Ascending aorta (tissue), 2 donors: ENCODE results near the gene GGNBP2. TPM values are rescaled to one million over a fixed set of nuclear protein-coding genes. Genes with fewer than 3 reads are reported as not detected.

ENCODE experiments used
- DNase-seq, 2 donors: peaks; one replicate each; pipeline ENCODE4 v3.0.0-alpha.2; 2019; ENCODE audit warnings: low spot score in 2 of 2
- H3K27ac ChIP-seq, 2 donors: fragments of 200-600 bp; sonication (generic); one replicate each; pipeline ENCODE4 v1.5.1; 2016 to 2017; ENCODE audit warnings: mild to moderate bottlenecking in 1 of 2
- H3K27me3 ChIP-seq: fragments of 200-600 bp; sonication (generic); one replicate; pipeline ENCODE4 v1.5.1; 2017
- H3K36me3 ChIP-seq, 2 donors: fragments of 200-600 bp; sonication (generic); one replicate each; pipeline ENCODE4 v1.5.1; 2016
- H3K4me1 ChIP-seq, 2 donors: fragments of 200-600 bp; sonication (generic); one replicate each; pipeline ENCODE4 v1.5.1; 2016 to 2017; ENCODE audit warnings: mild to moderate bottlenecking in 1 of 2
- H3K4me3 ChIP-seq, 2 donors: fragments of 200-600 bp; sonication (generic); one replicate each; pipeline ENCODE4 v1.5.1; 2016 to 2017; ENCODE audit warnings: mild to moderate bottlenecking in 1 of 2
- H3K9me3 ChIP-seq, 2 donors: fragments of 200-600 bp; sonication (generic); one replicate each; pipeline ENCODE4 v1.5.1; 2016
- intact Hi-C: fragments of 100-400 bp; cut with DNase I; formaldehyde crosslinking; loops from one replicate; pipeline ENCODE4 v1.15.1; 2023
- total RNA-seq: library from RNA; depleted of rRNA; stranded (reverse); fragments of >200 nt; gene quantifications from one replicate; pipeline ENCODE4 v1.1.0, GENCODE V29; 2016
- TF ChIP-seq, protein P1 (sequence below), 3 experiments: fragments of 200-600 bp in 2 of 3; fragments of 450-650 bp in 1 of 3; sonication (generic) in 2 of 3; IDR thresholded peaks; one replicate each; pipeline ENCODE4 v1.5.1; 2016 to 2019; ENCODE audit warnings: antibody characterized with exemption in 3 of 3, mild to moderate bottlenecking in 1 of 3, moderate library complexity in 1 of 3

The GGNBP2 gene
- total RNA-seq, 1 donor from 2014 or later, result 26.5 TPM

DNA sequence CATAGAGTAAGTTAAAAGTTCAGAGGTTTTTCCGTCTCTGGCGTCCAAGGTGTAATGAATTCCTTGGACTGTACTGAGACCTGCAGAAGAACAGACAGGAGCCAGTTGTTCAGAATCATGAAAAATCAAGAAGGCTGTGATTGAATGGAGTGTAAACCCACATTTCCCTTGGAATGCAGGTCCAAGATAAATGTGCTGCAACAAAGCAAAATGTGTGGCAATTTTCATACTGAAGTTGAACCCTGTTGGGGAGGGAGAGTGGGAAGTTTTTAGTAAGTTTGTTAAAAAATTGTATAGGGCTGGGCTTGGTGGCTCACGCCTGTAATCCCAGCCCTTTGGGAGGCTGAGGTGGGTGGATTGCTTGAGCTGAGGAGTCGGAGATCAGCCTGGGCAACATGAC lies 21.4 kb downstream of the GGNBP2 start:
- H3K27ac ChIP-seq, result no peak overlapping the region
- peaks cover 64 to 84% of the 10 kb centered on the region in 2 donors for H3K36me3 ChIP-seq
- intact Hi-C loops, result no loop called here
- TF ChIP-seq, protein P1, sequence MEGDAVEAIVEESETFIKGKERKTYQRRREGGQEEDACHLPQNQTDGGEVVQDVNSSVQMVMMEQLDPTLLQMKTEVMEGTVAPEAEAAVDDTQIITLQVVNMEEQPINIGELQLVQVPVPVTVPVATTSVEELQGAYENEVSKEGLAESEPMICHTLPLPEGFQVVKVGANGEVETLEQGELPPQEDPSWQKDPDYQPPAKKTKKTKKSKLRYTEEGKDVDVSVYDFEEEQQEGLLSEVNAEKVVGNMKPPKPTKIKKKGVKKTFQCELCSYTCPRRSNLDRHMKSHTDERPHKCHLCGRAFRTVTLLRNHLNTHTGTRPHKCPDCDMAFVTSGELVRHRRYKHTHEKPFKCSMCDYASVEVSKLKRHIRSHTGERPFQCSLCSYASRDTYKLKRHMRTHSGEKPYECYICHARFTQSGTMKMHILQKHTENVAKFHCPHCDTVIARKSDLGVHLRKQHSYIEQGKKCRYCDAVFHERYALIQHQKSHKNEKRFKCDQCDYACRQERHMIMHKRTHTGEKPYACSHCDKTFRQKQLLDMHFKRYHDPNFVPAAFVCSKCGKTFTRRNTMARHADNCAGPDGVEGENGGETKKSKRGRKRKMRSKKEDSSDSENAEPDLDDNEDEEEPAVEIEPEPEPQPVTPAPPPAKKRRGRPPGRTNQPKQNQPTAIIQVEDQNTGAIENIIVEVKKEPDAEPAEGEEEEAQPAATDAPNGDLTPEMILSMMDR (IDR thresholded peaks at IDR 0.05), result no peak
- H3K9me3 ChIP-seq, result no peaks in the 10 kb centered on the region
- H3K4me1 ChIP-seq, result no peaks in the 10 kb centered on the region
- H3K27me3 ChIP-seq, result no peaks in the 10 kb centered on the region
- H3K4me3 ChIP-seq, result no peak overlapping the region
- no peak for DNase-seq

DNA sequence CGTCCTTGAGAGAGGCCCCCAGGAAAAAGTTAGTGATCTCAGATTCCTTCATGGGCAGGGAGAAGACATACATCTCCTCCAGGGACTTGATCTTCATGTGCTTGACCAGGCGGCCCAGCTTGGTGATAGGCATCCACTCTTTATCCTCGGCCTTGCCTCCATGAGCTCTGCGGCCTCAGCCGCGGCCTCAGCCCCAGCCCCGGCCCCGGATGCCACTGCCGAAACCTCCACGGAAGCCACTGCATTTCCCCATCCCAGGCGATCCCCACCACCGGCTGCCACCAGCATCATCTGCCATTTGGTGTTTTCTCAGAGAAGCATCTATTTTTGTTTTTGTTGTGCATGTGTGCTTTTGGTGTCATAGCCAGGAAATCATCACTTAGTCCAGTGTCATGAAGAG lies 30.3 kb downstream of the GGNBP2 start:
- H3K4me1 ChIP-seq, result no peaks in the 10 kb centered on the region
- H3K27ac ChIP-seq, result no peak overlapping the region
- no peak for DNase-seq
- H3K27me3 ChIP-seq, result no peaks in the 10 kb centered on the region
- H3K36me3 ChIP-seq, result peaks cover 33 to 52% of the 10 kb centered on the region in 2 donors
- H3K9me3 ChIP-seq, result no peaks in the 10 kb centered on the region
- TF ChIP-seq, protein P1 (IDR thresholded peaks at IDR 0.05), result no peak
- no peak overlapping the region for H3K4me3 ChIP-seq
- intact Hi-C loops, result no loop called here

DNA sequence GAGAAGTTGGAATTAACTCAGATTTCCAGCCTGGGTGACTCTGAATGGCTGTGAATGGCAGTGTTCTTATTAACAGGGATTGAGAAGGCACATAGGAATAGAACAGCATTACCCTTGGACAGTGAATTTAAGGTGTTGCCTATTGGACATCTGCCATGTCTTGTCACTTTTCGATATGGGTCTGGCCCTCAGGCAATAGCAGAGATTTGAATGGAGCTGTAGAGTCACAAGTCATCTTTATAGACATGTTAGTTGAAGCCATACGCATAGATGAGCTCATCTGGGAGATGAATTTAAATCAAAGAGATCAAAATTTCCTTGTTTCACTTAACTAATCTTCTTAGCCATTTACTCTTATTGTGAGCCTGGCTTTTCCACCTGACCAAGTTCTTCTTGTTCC lies 32.1 kb downstream of the GGNBP2 start:
- Histone ChIP-seq H3K27me3 (no peaks in the 10 kb centered on the region), H3K4me3 (no peak overlapping the region), H3K36me3 (peaks cover 32 to 55% of the 10 kb centered on the region in 2 donors), H3K9me3 (no peaks in the 10 kb centered on the region), H3K27ac (no peak overlapping the region), H3K4me1 (no peaks in the 10 kb centered on the region)
- no peak for DNase-seq
- TF ChIP-seq, protein P1 (IDR thresholded peaks at IDR 0.05), result no peak
- intact Hi-C loops, result no loop called here

DNA sequence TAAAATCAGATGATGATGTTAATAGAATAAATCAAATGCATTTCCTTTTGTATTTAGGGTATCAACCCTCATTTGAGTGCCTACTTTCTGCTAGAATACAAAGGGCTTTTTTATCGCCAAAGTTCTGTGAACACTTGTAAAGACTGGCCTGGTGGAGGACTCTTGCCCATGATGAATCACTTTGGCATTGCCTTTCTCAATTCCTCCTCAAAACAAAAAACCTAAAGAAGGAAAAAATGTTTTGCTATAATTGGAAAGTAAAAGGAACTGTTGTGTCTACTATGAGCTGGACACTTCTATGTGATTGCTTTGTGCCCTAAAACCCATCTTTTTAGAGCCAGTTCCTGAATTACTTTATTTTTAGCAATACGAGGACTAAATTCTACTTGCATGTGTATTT lies 34.0 kb downstream of the GGNBP2 start:
- no peaks in the 10 kb centered on the region for H3K27me3 ChIP-seq
- H3K36me3 ChIP-seq, result peaks cover 37 to 67% of the 10 kb centered on the region in 2 donors
- TF ChIP-seq, protein P1 (IDR thresholded peaks at IDR 0.05), result no peak
- H3K4me3 ChIP-seq, result no peak overlapping the region
- no peak for DNase-seq
- no peaks in the 10 kb centered on the region for H3K4me1 ChIP-seq
- intact Hi-C loops, result no loop called here
- H3K9me3 ChIP-seq, result no peaks in the 10 kb centered on the region
- H3K27ac ChIP-seq, result no peak overlapping the region

DNA sequence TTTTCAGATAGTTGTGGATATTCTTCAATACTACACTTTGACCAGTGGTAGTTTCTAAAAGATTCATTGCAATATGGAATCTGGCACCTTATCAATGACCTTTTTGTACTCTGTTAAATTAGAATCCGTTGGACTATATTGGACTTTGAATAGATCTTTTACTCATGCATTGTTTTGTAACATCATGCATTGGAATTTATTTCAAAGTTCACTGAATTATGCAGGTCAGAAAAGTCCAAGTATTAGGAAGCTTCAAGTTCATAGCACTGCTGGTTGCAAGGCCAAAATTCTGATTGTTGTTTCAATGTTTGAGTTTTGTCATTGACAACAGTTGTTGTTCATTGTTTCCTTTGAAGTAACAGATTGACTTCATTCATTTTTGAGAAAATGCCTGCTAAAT lies 39.1 kb downstream of the GGNBP2 start:
- Histone ChIP-seq H3K27ac (no peak overlapping the region), H3K27me3 (no peaks in the 10 kb centered on the region), H3K36me3 (peaks cover 71 to 98% of the 10 kb centered on the region in 2 donors), H3K4me1 (no peaks in the 10 kb centered on the region), H3K4me3 (no peak overlapping the region), H3K9me3 (no peaks in the 10 kb centered on the region)
- DNase-seq, result no peak
- TF ChIP-seq, protein P1 (IDR thresholded peaks at IDR 0.05), result no peak
- intact Hi-C loops, result no loop called here

DNA sequence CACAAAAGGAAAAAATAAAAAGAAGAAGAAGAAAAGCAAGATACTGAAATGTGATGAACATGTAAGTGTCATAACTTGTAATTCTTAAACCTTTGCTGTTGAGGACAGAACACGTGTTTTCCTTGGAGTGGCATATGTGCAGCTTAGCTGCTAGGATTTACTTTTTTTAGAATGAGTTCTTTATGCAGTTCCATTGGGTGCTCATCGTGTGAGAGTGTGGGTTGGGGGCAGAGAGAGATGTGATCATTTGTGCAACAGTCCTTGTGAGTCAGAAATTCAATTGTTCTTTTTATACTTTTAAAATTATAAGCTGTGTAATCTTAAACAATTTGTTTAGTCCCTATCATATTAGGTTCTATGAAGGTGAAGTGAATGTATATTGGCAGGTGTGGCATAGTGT lies 41.4 kb downstream of the GGNBP2 start:
- no peaks in the 10 kb centered on the region for H3K9me3 ChIP-seq
- DNase-seq, result no peak
- H3K4me3 ChIP-seq, result no peak overlapping the region
- intact Hi-C loops, result no loop called here
- H3K27ac ChIP-seq, result no peak overlapping the region
- H3K27me3 ChIP-seq, result no peaks in the 10 kb centered on the region
- H3K4me1 ChIP-seq, result peaks cover 0 to under 1% of the 10 kb centered on the region in 2 donors
- TF ChIP-seq, protein P1 (IDR thresholded peaks at IDR 0.05), result no peak
- peaks cover 51 to 84% of the 10 kb centered on the region in 2 donors for H3K36me3 ChIP-seq
